OCI-LY1 (cell line): ENCODE data around the gene SNRNP70.

Source experiments
- H2AFZ ChIP-seq: fragments of 200-600 bp; sonication (generic), shearing (Covaris generic); 2 replicates; pipeline ENCODE4 v1.6.0; 2014; ENCODE audit warnings: antibody characterized with exemption, mild to moderate bottlenecking, low read length
- H3F3A ChIP-seq: fragments of 200-600 bp; sonication (generic), shearing (Covaris generic); 2 replicates; pipeline ENCODE4 v1.6.0; 2014; ENCODE audit warnings: mild to moderate bottlenecking, antibody characterized with exemption, low read length, moderate library complexity; ENCODE audit not compliant: insufficient read depth
- H3K27ac ChIP-seq: fragments of 200-600 bp; sonication (generic); 2 replicates; pipeline ENCODE4 v1.5.1; 2014; ENCODE audit warnings: low read length, mixed run types, mild to moderate bottlenecking, low read depth; ENCODE audit not compliant: poor library complexity, severe bottlenecking
- H3K27me3 ChIP-seq: fragments of 200-600 bp; sonication (generic); 2 replicates; pipeline ENCODE4 v1.6.0; 2014; ENCODE audit warnings: antibody characterized with exemption, mild to moderate bottlenecking, low read length, moderate library complexity; ENCODE audit not compliant: insufficient read depth
- H3K36me3 ChIP-seq: fragments of 200-600 bp; sonication (generic); 2 replicates; pipeline ENCODE4 v1.6.1; 2014; ENCODE audit warnings: mild to moderate bottlenecking, antibody characterized with exemption, low read length, moderate library complexity, mixed read lengths; ENCODE audit not compliant: insufficient read depth
- H3K4me1 ChIP-seq: fragments of 200-600 bp; sonication (generic); 2 replicates; pipeline ENCODE4 v1.5.1; 2014; ENCODE audit warnings: mild to moderate bottlenecking, low read length, moderate library complexity; ENCODE audit not compliant: insufficient read depth, severe bottlenecking
- H3K4me2 ChIP-seq: fragments of 200-600 bp; sonication (generic), shearing (Covaris generic); 2 replicates; pipeline ENCODE4 v1.6.1; 2014; ENCODE audit warnings: low read length
- H3K4me3 ChIP-seq: fragments of 200-600 bp; sonication (generic); 2 replicates; pipeline ENCODE4 v1.5.1; 2014; ENCODE audit warnings: low read length, low read depth, mild to moderate bottlenecking, mixed read lengths; ENCODE audit not compliant: poor library complexity, severe bottlenecking
- H3K79me2 ChIP-seq: fragments of 200-600 bp; shearing (Covaris generic); 2 replicates; pipeline ENCODE4 v1.6.1; 2016; ENCODE audit warnings: mixed run types, low read length, mixed read lengths; ENCODE audit not compliant: insufficient read depth
- H3K9ac ChIP-seq: fragments of 200-600 bp; sonication (generic), shearing (Covaris generic); 2 replicates; pipeline ENCODE4 v1.6.1; 2014; ENCODE audit warnings: mild to moderate bottlenecking, low read length, mixed read lengths
- H3K9me2 ChIP-seq: fragments of 200-600 bp; sonication (generic), shearing (Covaris generic); 2 replicates; pipeline ENCODE4 v1.6.1; 2014; ENCODE audit warnings: low read depth, mild to moderate bottlenecking, low read length, mixed read lengths
- H3K9me3 ChIP-seq: fragments of 200-600 bp; shearing (Covaris generic); 2 replicates; pipeline ENCODE4 v1.6.1; 2014; ENCODE audit warnings: low read length, mixed read lengths
- H4K20me1 ChIP-seq: fragments of 200-600 bp; sonication (generic), shearing (Covaris generic); 2 replicates; pipeline ENCODE4 v1.6.0; 2016; ENCODE audit warnings: mild to moderate bottlenecking, low read length; ENCODE audit not compliant: insufficient read depth
- EZH2 ChIP-seq: fragments of 200-600 bp; sonication (generic), shearing (Covaris generic); IDR thresholded peaks from 2 replicates; pipeline ENCODE4 v1.8.0; 2017; ENCODE audit warnings: borderline replicate concordance, mixed run types, mild to moderate bottlenecking, antibody characterized with exemption, low read length, moderate library complexity, mixed read lengths
- TF ChIP-seq, protein P1 (sequence below): fragments of 200-600 bp; sonication (generic), shearing (Covaris generic); IDR thresholded peaks from 2 replicates; pipeline ENCODE4 v1.5.1; 2017; ENCODE audit warnings: mild to moderate bottlenecking, antibody characterized with exemption, low read length, moderate library complexity, mixed read lengths

SNRNP70 gene

DNA sequence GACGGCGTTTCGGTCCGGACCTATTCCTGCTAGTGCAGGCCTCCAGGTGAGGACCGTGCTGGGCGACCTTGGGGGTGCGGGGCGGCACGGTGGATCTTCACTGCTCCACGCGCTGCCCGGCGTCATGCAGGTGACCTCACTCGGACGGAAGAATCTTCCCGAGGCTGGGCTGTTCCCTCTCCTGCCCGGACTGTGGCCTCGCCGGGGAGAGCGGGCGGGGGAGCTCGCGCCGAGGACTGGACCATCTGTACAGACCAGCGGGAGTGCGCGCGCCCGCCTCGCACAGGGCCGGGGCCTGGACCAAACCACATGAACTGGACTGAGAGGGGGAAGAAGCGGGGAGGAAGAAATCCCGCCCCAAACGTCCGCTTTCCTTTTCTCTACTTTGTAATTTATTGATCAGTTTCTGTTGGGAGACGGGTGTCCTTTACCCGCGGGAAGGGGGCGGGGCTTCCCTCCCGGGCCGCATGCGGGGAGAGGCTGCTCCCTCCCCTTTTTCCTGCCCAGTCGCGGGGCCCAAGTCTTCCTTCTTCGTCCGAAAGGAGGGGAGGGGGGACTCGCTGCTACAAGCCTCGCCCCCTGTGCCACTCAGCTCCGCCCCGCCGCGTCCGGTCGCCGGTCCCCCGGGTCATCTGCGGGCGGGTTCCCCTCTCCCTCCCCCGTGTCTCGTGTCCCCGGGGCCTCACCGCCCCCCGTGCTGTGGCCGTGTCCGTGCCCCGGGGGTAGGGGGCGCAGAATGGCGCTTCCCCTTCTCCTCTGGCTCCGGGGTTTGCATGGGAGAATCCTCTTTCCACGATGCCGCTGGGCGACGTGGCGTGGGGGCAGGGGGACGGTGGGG is 65.1 kb downstream of the SNRNP70 start:
- H3K79me2 ChIP-seq, result no peaks in the 10 kb centered on the region
- H3F3A ChIP-seq, result no peaks in the 10 kb centered on the region
- TF ChIP-seq EZH2, result no peak
- TF ChIP-seq, protein P1, sequence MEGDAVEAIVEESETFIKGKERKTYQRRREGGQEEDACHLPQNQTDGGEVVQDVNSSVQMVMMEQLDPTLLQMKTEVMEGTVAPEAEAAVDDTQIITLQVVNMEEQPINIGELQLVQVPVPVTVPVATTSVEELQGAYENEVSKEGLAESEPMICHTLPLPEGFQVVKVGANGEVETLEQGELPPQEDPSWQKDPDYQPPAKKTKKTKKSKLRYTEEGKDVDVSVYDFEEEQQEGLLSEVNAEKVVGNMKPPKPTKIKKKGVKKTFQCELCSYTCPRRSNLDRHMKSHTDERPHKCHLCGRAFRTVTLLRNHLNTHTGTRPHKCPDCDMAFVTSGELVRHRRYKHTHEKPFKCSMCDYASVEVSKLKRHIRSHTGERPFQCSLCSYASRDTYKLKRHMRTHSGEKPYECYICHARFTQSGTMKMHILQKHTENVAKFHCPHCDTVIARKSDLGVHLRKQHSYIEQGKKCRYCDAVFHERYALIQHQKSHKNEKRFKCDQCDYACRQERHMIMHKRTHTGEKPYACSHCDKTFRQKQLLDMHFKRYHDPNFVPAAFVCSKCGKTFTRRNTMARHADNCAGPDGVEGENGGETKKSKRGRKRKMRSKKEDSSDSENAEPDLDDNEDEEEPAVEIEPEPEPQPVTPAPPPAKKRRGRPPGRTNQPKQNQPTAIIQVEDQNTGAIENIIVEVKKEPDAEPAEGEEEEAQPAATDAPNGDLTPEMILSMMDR, result no peak; the same call in 1 of the 2 replicates
- H3K4me1 ChIP-seq, result peaks cover 36% of the 10 kb centered on the region
- H3K4me3 ChIP-seq, result peak overlapping the region; percentile 89
- no peaks in the 10 kb centered on the region for H3K9me3 ChIP-seq
- H3K27me3 ChIP-seq, result no peaks in the 10 kb centered on the region; the same call in 1 of the 2 replicates
- no peaks in the 10 kb centered on the region for H3K9me2 ChIP-seq
- H3K4me2 ChIP-seq, result peak overlapping the region; percentile 100
- H3K36me3 ChIP-seq, result no peaks in the 10 kb centered on the region
- no peaks in the 10 kb centered on the region for H4K20me1 ChIP-seq
- no peak overlapping the region for H3K27ac ChIP-seq
- 0 out of 2 replicates have a peak overlapping the region, but pooled peaks have one; percentile 32 for H2AFZ ChIP-seq
- H3K9ac ChIP-seq, result peak overlapping the region; percentile 90

GRCh38 chr19:49150944-49151243 is 65.6 kb downstream of the SNRNP70 start:
- Histone ChIP-seq H3K27me3 (no peaks in the 10 kb centered on the region; the same call in 1 of the 2 replicates), H2AFZ (no peak overlapping the region), H3F3A (no peaks in the 10 kb centered on the region), H3K9me3 (no peaks in the 10 kb centered on the region), H3K36me3 (no peaks in the 10 kb centered on the region), H3K4me2 (peak overlapping the region; percentile 100), H4K20me1 (no peaks in the 10 kb centered on the region), H3K27ac (no peak overlapping the region), H3K9me2 (no peaks in the 10 kb centered on the region), H3K9ac (peak overlapping the region; percentile 90), H3K4me1 (peaks cover 31% of the 10 kb centered on the region), H3K79me2 (no peaks in the 10 kb centered on the region), H3K4me3 (peak overlapping the region; percentile 89)
- TF ChIP-seq, protein P1, result no peak
- TF ChIP-seq EZH2, result no peak

GRCh38 chr19:49151267-49152118 is 66.2 kb downstream of the SNRNP70 start:
- H3K4me1 ChIP-seq, result peaks cover 25% of the 10 kb centered on the region
- no peak for TF ChIP-seq EZH2
- TF ChIP-seq, protein P1, result no peak
- no peak overlapping the region for H3K9ac ChIP-seq
- H3K4me2 ChIP-seq, result peak overlapping the region; percentile 100; the same call in 1 of the 2 replicates
- no peaks in the 10 kb centered on the region for H3F3A ChIP-seq
- H3K27me3 ChIP-seq, result no peaks in the 10 kb centered on the region; the same call in 1 of the 2 replicates
- H3K79me2 ChIP-seq, result no peaks in the 10 kb centered on the region
- no peaks in the 10 kb centered on the region for H4K20me1 ChIP-seq
- no peaks in the 10 kb centered on the region for H3K9me3 ChIP-seq
- no peaks in the 10 kb centered on the region for H3K36me3 ChIP-seq
- H3K4me3 ChIP-seq, result peak overlapping the region; percentile 89
- H2AFZ ChIP-seq, result no peak overlapping the region
- H3K27ac ChIP-seq, result no peak overlapping the region
- H3K9me2 ChIP-seq, result no peaks in the 10 kb centered on the region
